IMR-90 (cell line): ENCODE results near the gene APPL2. TPM values are rescaled to one million over a fixed set of nuclear protein-coding genes. Genes with fewer than 3 reads are reported as not detected.

Experiments
- ATAC-seq: fragments of 200-7000 bp; cut with Tn5 transposase; 2 replicates; pipeline ENCODE4 v1.9.1; 2020; ENCODE audit warnings: low read depth, mild to moderate bottlenecking, moderate library complexity
- BruUV-seq: library from RNA; stranded (reverse); fragments of 400-500 nt; replicated peaks from 2 replicates; lab custom pipeline; 2021; lab: Mats Ljungman, UMichigan
- CTCF ChIA-PET: fragments of 300-600 bp; formaldehyde crosslinking; extraction: SDS; loops from one replicate; lab custom pipeline; 2021; ENCODE audit warnings: antibody characterized with exemption; lab: Yijun Ruan, JAX
- POLR2A ChIA-PET: fragments of 300-600 bp; sonication (Branson Sonifier 250); formaldehyde crosslinking; loops from one replicate; lab custom pipeline; 2022; ENCODE audit warnings: antibody characterized with exemption; ENCODE audit not compliant: unreplicated experiment; lab: Charles Lee
- DNase-seq: peaks from one replicate; pipeline ENCODE4 v3.0.0; 2013
- H2AFZ ChIP-seq: replicated peaks from 2 replicates; pipeline ENCODE3; 2013; ENCODE audit warnings: low read length, mild to moderate bottlenecking; ENCODE audit not compliant: poor library complexity
- H2AK5ac ChIP-seq: 2 replicates; pipeline ENCODE4 v1.6.1; 2013; ENCODE audit warnings: low read depth, low read length, inconsistent platforms
- H2AK9ac ChIP-seq: replicated peaks from 2 replicates; pipeline ENCODE3; 2013; ENCODE audit warnings: mild to moderate bottlenecking, low read depth, low read length, moderate library complexity; ENCODE audit not compliant: poor library complexity
- H2BK120ac ChIP-seq: 2 replicates; pipeline ENCODE4 v1.6.1; 2013; ENCODE audit warnings: low read depth, low read length, inconsistent platforms
- H2BK15ac ChIP-seq: 3 replicates; pipeline ENCODE4 v1.6.1; 2013; ENCODE audit warnings: low read depth, low read length, inconsistent platforms
- H2BK20ac ChIP-seq: 2 replicates; pipeline ENCODE4 v1.6.1; 2013; ENCODE audit warnings: low read depth, mild to moderate bottlenecking, inconsistent platforms, low read length, moderate library complexity
- H2BK5ac ChIP-seq: 2 replicates; pipeline ENCODE4 v1.6.1; 2013; ENCODE audit warnings: mild to moderate bottlenecking, low read depth, low read length, inconsistent platforms; ENCODE audit not compliant: poor library complexity, severe bottlenecking
- H3K14ac ChIP-seq: replicated peaks from 2 replicates; pipeline ENCODE4 v1.6.1; 2013; ENCODE audit warnings: low read depth, low read length, inconsistent platforms
- H3K18ac ChIP-seq: 2 replicates; pipeline ENCODE4 v1.6.1; 2013; ENCODE audit warnings: low read depth, low read length, control low read depth
- H3K23ac ChIP-seq: 2 replicates; pipeline ENCODE4 v1.6.1; 2013; ENCODE audit warnings: low read depth, low read length, inconsistent platforms
- H3K27ac ChIP-seq: 2 replicates; pipeline ENCODE4 v1.5.1; 2013; ENCODE audit warnings: mild to moderate bottlenecking, control low read depth, low read length; ENCODE audit not compliant: insufficient read depth
- H3K27me3 ChIP-seq: 2 replicates; pipeline ENCODE4 v1.6.1; 2013; ENCODE audit warnings: low read length; ENCODE audit not compliant: control insufficient read depth, insufficient read depth
- H3K36me3 ChIP-seq: 2 replicates; pipeline ENCODE4 v1.6.1; 2013; ENCODE audit warnings: low read length, mixed read lengths; ENCODE audit not compliant: control insufficient read depth, insufficient read depth
- H3K4ac ChIP-seq: 2 replicates; pipeline ENCODE4 v1.6.1; 2013; ENCODE audit warnings: low read depth, low read length, inconsistent platforms
- H3K4me1 ChIP-seq: 2 replicates; pipeline ENCODE4 v1.6.1; 2013; ENCODE audit warnings: low read length, mixed read lengths; ENCODE audit not compliant: control insufficient read depth, insufficient read depth
- H3K4me2 ChIP-seq: 2 replicates; pipeline ENCODE4 v1.6.1; 2013; ENCODE audit warnings: low read depth, mild to moderate bottlenecking, control low read depth, low read length, moderate library complexity
- H3K4me3 ChIP-seq: 2 replicates; pipeline ENCODE4 v1.5.1; 2013; ENCODE audit warnings: low read depth, mild to moderate bottlenecking, control low read depth, low read length, moderate library complexity; ENCODE audit not compliant: insufficient read depth
- H3K56ac ChIP-seq: 2 replicates; pipeline ENCODE4 v1.6.1; 2013; ENCODE audit warnings: low read length, inconsistent platforms; ENCODE audit not compliant: insufficient read depth; ENCODE audit errors: extremely low read depth
- H3K79me1 ChIP-seq, 2 experiments: 2 replicates each; pipeline ENCODE4 v1.6.1; 2013; ENCODE audit warnings: low read length in 2 of 2, inconsistent platforms in 1 of 2, low read depth in 1 of 2
- H3K9ac ChIP-seq: 2 replicates; pipeline ENCODE4 v1.6.1; 2013; ENCODE audit warnings: low read depth, low read length, control low read depth
- H3K9me1 ChIP-seq: 2 replicates; pipeline ENCODE4 v1.6.1; 2013; ENCODE audit warnings: low read length, inconsistent platforms; ENCODE audit not compliant: insufficient read depth
- H3K9me3 ChIP-seq: 2 replicates; pipeline ENCODE4 v1.6.1; 2013; ENCODE audit warnings: low read length; ENCODE audit not compliant: control insufficient read depth, insufficient read depth
- H4K20me1 ChIP-seq: 2 replicates; pipeline ENCODE4 v1.6.1; 2013; ENCODE audit warnings: low read length, inconsistent platforms; ENCODE audit not compliant: insufficient read depth
- H4K5ac ChIP-seq: 2 replicates; pipeline ENCODE4 v1.6.1; 2013; ENCODE audit warnings: mild to moderate bottlenecking, low read depth, low read length, control low read depth
- H4K8ac ChIP-seq, 2 experiments: 2 replicates each; pipeline ENCODE4 v1.6.1; 2013; ENCODE audit warnings: low read depth in 2 of 2, low read length in 2 of 2, control low read depth in 1 of 2, inconsistent platforms in 1 of 2
- H4K91ac ChIP-seq: 2 replicates; pipeline ENCODE4 v1.6.1; 2013; ENCODE audit warnings: low read depth, low read length, inconsistent platforms; ENCODE audit not compliant: insufficient read depth
- CEBPB ChIP-seq: IDR thresholded peaks from 2 replicates; pipeline ENCODE4 v1.6.1; 2012; ENCODE audit warnings: low read depth, low read length, improper control_type of control experiment
- CHD1 ChIP-seq: IDR thresholded peaks from 2 replicates; pipeline ENCODE4 v1.6.1; 2012; ENCODE audit warnings: low read depth, low read length, improper control_type of control experiment
- ELK1 ChIP-seq: fragments of 150-350 bp; IDR thresholded peaks from 2 replicates; pipeline ENCODE4 v1.6.1; 2016; ENCODE audit warnings: low read depth, mild to moderate bottlenecking, low read length, moderate library complexity, borderline replicate concordance
- MAFK ChIP-seq: IDR thresholded peaks from 2 replicates; pipeline ENCODE4 v1.6.1; 2012; ENCODE audit warnings: low read depth, low read length, improper control_type of control experiment
- MAZ ChIP-seq: IDR thresholded peaks from 2 replicates; pipeline ENCODE4 v1.6.1; 2012; ENCODE audit warnings: low read depth, mild to moderate bottlenecking, low read length, improper control_type of control experiment, moderate library complexity, borderline replicate concordance
- MXI1 ChIP-seq: IDR thresholded peaks from 2 replicates; pipeline ENCODE4 v1.6.1; 2012; ENCODE audit warnings: low read depth, mild to moderate bottlenecking, low read length, moderate library complexity, borderline replicate concordance
- NFE2L2 ChIP-seq: fragments of 150-350 bp; IDR thresholded peaks from 2 replicates; pipeline ENCODE4 v1.6.1; 2016; ENCODE audit warnings: low read depth, mild to moderate bottlenecking, low read length
- POLR2A ChIP-seq: IDR thresholded peaks from 2 replicates; pipeline ENCODE4 v1.6.1; 2012; ENCODE audit warnings: mild to moderate bottlenecking, low read depth, low read length
- RAD21 ChIP-seq: IDR thresholded peaks from 2 replicates; pipeline ENCODE4 v1.6.1; 2012; ENCODE audit warnings: low read length, improper control_type of control experiment
- RCOR1 ChIP-seq: IDR thresholded peaks from 2 replicates; pipeline ENCODE4 v1.6.1; 2012; ENCODE audit warnings: mild to moderate bottlenecking, low read length, improper control_type of control experiment; ENCODE audit not compliant: insufficient replicate concordance
- RFX5 ChIP-seq: IDR thresholded peaks from 2 replicates; pipeline ENCODE4 v1.8.0; 2012; ENCODE audit warnings: low read depth, mild to moderate bottlenecking, low read length, moderate library complexity
- SMC3 ChIP-seq: fragments of 150-350 bp; IDR thresholded peaks from 2 replicates; pipeline ENCODE4 v1.6.1; 2016; ENCODE audit warnings: low read depth, mild to moderate bottlenecking, antibody characterized with exemption, low read length, moderate library complexity
- WGBS, 2 experiments: methylation state at CpG; one replicate each; pipeline versions ENCODE4 v1.1.5 to v1.1.7; 2013; ENCODE audit warnings: missing lambda C conversion rate in 2 of 2; ENCODE audit not compliant: insufficient read length in 1 of 2; ENCODE audit errors: extremely low coverage in 2 of 2; 5-methylcytosine and 5-hydroxymethylcytosine counted together
- dilution Hi-C: fragments of 300-500 bp; cut with HindIII; formaldehyde crosslinking; loops from one replicate; pipeline ENCODE4 v1.14.3; 2018; ENCODE audit warnings: low sequenced_read_pairs; ENCODE audit not compliant: unreplicated experiment
- in situ Hi-C: fragments of 300-500 bp; cut with MboI; formaldehyde crosslinking; loops from 3 replicates; pipeline ENCODE4 v1.14.3; 2019; ENCODE audit warnings: low sequenced_read_pairs, inconsistent platforms, mixed read lengths
- intact Hi-C: fragments of 100-400 bp; cut with micrococcal nuclease; formaldehyde crosslinking; loops from 2 replicates; pipeline ENCODE4 v1.10.0; 2022
- polyA plus RNA-seq, 3 experiments: library from polyadenylated mRNA; depleted of rRNA; stranded (reverse); fragments of >200 nt; gene quantifications; 2 replicates each; pipeline ENCODE4 v1.2.3, GENCODE V29; 2012; ENCODE audit warnings: low replicate concordance in 1 of 3
- total RNA-seq: library from RNA; depleted of rRNA; stranded (reverse); fragments of >200 nt; gene quantifications from 2 replicates; pipeline ENCODE4 v1.2.3, GENCODE V29; 2012
- TF ChIP-seq, protein P1 (sequence below): conservative IDR thresholded peaks from 2 replicates; pipeline ENCODE4 v1.5.1; 2012; ENCODE audit warnings: mild to moderate bottlenecking, low read depth, low read length, improper control_type of control experiment

The APPL2 gene
- total and polyA plus RNA-seq, 2 of the 4 experiments (the other 2 are of a cell fraction) = 42.3 to 65.8 TPM

DNA sequence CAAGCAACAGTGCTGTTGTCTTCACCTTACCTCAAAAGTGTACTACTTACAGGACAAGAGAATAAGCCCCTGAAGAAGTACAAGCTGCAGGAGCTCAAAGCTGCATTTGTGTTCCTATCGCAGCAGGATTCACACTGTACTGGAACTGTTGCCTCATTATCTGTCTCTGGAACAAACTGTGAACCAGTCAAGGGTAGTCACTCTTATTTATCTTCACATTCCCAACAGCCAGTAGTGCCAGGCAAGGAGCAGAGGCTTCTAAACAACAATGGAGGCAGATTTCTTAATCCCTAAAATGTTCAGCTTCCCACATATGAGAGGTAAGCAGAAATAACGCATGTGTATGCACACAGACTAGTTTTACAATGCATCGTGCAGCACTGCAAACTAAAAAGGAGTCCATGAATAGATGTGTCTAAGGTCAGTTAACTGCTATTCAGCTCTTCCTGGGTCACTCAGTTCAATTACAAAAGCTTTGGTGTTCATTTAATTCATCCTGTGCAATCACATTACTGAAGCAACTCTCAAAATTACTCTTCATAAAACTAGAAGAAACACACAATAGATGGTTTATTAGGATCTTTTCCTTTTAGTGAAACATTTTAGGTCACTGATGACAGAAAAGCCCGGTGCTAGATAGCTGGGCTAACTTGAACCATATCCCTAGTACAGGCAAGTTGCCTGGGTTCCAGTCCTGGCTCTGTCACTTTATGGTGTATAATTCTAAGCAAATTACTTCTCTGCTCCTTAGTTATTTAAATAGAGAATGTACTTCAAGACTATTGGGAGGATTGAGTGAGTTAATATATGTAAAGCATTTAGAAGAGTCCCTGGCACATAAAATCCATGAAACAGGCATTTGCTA is 2.7 kb downstream of the APPL2 start:
- H3K4ac ChIP-seq = peak overlapping the region; percentile 44; the same call in 1 of the 2 replicates
- in situ Hi-C loops (no loop called here), intact Hi-C loops (no loop called here), dilution Hi-C loops (no loop called here)
- H4K8ac ChIP-seq = peak overlapping the region in 1 of 2 experiments; percentile 47; a peak in 1 of 4 replicates
- DNase-seq (no peak), ATAC-seq (no peak)
- H3K79me1 ChIP-seq = peaks cover 10 to 54% of the 10 kb centered on the region in 2 experiments
- no peak overlapping the region for H3K27ac ChIP-seq
- H3K27me3 ChIP-seq = no peaks in the 10 kb centered on the region
- WGBS, 2 experiments = 60% methylated on average over 1 of the region's 4 CpGs; no CpG with 5 or more reads in 1 of the 2 experiments
- H3K23ac ChIP-seq = peak overlapping the region; percentile 79
- H3K9me3 ChIP-seq = no peaks in the 10 kb centered on the region
- 0 out of 2 replicates have a peak overlapping the region, but pooled peaks have one; percentile 58 for H2BK20ac ChIP-seq
- POLR2A ChIA-PET = no interaction called here
- H3K56ac ChIP-seq = no peak overlapping the region
- H2AK5ac ChIP-seq = peak overlapping the region; percentile 61; the same call in 1 of the 2 replicates
- peak overlapping the region; percentile 97 for H3K4me2 ChIP-seq
- no peak overlapping the region for H2AFZ ChIP-seq
- H3K4me3 ChIP-seq = no peak overlapping the region
- H2AK9ac ChIP-seq = no peak overlapping the region
- no peaks in the 10 kb centered on the region for H3K36me3 ChIP-seq
- H3K18ac ChIP-seq = peak overlapping the region; percentile 20; the same call in 1 of the 2 replicates
- H4K5ac ChIP-seq = peak overlapping the region; percentile 17; the same call in 1 of the 2 replicates
- peak overlapping the region; percentile 35; the same call in 1 of the 2 replicates for H2BK120ac ChIP-seq
- H4K20me1 ChIP-seq = peaks cover 9% of the 10 kb centered on the region; the same call in 1 of the 2 replicates
- H2BK5ac ChIP-seq = no peak overlapping the region
- peaks cover 19% of the 10 kb centered on the region for H3K9me1 ChIP-seq
- H3K4me1 ChIP-seq = peaks cover 18% of the 10 kb centered on the region
- CTCF ChIA-PET = interaction anchor here (1.0 to 1.9 kb wide), 3 partner anchors 17 to 150 kb away, joined by 3 to 4 read pairs (median 3); no protein-coding TSS in a partner anchor
- peak overlapping the region; percentile 62 for H3K14ac ChIP-seq
- peak overlapping the region; percentile 10; the same call in 1 of the 2 replicates for H3K9ac ChIP-seq
- no peak overlapping the region for H2BK15ac ChIP-seq
- H4K91ac ChIP-seq = 0 out of 2 replicates have a peak overlapping the region, but pooled peaks have one; percentile 25
- no TSS peak for BruUV-seq
- no peak for TF ChIP-seq ELK1
- TF ChIP-seq CHD1 = no peak
- TF ChIP-seq RAD21 = no peak
- TF ChIP-seq RCOR1 = no peak
- TF ChIP-seq, protein P1, sequence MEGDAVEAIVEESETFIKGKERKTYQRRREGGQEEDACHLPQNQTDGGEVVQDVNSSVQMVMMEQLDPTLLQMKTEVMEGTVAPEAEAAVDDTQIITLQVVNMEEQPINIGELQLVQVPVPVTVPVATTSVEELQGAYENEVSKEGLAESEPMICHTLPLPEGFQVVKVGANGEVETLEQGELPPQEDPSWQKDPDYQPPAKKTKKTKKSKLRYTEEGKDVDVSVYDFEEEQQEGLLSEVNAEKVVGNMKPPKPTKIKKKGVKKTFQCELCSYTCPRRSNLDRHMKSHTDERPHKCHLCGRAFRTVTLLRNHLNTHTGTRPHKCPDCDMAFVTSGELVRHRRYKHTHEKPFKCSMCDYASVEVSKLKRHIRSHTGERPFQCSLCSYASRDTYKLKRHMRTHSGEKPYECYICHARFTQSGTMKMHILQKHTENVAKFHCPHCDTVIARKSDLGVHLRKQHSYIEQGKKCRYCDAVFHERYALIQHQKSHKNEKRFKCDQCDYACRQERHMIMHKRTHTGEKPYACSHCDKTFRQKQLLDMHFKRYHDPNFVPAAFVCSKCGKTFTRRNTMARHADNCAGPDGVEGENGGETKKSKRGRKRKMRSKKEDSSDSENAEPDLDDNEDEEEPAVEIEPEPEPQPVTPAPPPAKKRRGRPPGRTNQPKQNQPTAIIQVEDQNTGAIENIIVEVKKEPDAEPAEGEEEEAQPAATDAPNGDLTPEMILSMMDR = no peak
- TF ChIP-seq MXI1 = no peak
- TF ChIP-seq MAFK = no peak
- no peak for TF ChIP-seq MAZ
- TF ChIP-seq CEBPB = no peak
- TF ChIP-seq POLR2A = no peak
- no peak for TF ChIP-seq NFE2L2
- TF ChIP-seq RFX5 = no peak
- no peak for TF ChIP-seq SMC3
